NCI-H128 (cell line): ENCODE data around the gene GARRE1.
"Not testable (repeated sequence)": the region's sequence is repeated elsewhere in the genome, so short reads cannot be mapped to it uniquely, and the experiment has no call there.

ENCODE experiments used
- DNase-seq: peaks from one replicate; lab custom pipeline; 2025; ENCODE audit not compliant: unreplicated experiment; lab: John Stamatoyannopoulos, UW

Gene GARRE1

GRCh38 chr19:34254046-34254697 is at the start of gene GARRE1:
Gene GARRE1 (plus strand): TSS chr19:34254554. CDS start chr19:34300474, 45,920 bp downstream.
- DNase-seq: peak; percentile 63

GRCh38 chr19:34205324-34205723 is 49.0 kb upstream of the GARRE1 start:
- DNase-seq: not testable (repeated sequence)

DNA sequence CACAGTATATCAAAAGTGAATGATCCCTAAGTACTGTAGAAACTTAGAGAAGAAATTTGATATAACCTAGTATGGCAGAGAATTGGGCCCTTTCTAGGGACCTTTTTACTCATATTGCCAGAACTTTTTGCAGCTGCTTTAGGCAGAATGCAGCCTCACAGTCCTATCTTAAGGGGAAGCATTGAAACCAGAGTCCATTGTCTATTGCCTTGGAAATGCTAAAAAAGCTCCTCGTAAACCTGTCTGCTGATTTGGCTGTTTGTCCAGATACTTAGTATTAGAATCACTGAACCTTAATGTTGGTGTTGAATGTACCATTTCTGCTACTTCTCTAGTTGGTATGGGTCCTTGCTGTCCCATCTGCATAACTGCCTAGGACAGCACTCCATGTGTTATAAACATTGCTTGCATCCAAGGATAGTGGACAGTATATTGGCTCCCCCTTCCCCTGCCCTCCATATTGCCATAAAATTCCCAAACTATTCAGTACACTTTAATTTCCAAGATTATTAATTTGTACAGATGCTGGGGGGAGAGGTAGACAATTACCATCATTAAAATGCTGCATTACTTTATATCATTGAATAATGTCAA is 46.0 kb upstream of the GARRE1 start:
- DNase-seq: no peak

GRCh38 chr19:34209726-34210125 is 44.6 kb upstream of the GARRE1 start:
- no peak for DNase-seq

GRCh38 chr19:34213283-34213682 is 41.1 kb upstream of the GARRE1 start:
- DNase-seq: no peak

- no peak for DNase-seq
Measured at GRCh38 chr19:34214040-34214439, 40.3 kb upstream of the GARRE1 start.

DNA sequence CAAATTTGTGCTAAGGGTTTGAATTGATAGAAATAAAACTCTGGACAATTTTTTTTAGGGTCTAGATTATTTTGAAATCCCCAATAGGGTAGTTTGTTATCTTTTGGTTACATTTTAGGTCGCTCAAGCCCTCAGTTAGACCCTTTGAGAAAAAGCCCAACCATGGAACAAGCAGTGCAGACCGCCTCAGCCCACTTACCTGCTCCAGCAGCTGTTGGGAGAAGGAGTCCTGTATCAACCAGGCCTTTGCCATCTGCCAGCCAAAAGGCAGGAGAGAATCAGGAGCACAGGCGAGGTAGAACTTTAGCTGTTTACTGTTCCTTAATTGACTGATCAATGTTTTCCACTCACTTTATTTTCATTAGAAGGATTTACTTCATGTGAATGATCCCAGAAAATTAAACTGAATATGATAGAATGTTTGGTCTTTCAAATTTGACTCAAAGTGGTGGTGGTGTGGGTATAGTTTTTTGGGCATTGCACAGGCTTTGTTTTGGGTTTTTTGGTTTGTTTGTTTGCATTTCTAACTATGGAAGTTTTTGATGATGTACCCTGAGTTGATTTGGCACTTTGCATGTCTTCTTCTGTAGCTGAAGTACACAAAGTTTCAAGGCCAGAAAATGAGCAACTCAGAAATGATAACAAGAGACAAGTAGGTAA is 39.2 kb upstream of the GARRE1 start:
- no peak for DNase-seq

GRCh38 chr19:34215666-34216038 is 38.7 kb upstream of the GARRE1 start:
- DNase-seq: no peak

- DNase-seq: not testable (repeated sequence)
Measured at GRCh38 chr19:34216745-34217219, 37.6 kb upstream of the GARRE1 start.

DNA sequence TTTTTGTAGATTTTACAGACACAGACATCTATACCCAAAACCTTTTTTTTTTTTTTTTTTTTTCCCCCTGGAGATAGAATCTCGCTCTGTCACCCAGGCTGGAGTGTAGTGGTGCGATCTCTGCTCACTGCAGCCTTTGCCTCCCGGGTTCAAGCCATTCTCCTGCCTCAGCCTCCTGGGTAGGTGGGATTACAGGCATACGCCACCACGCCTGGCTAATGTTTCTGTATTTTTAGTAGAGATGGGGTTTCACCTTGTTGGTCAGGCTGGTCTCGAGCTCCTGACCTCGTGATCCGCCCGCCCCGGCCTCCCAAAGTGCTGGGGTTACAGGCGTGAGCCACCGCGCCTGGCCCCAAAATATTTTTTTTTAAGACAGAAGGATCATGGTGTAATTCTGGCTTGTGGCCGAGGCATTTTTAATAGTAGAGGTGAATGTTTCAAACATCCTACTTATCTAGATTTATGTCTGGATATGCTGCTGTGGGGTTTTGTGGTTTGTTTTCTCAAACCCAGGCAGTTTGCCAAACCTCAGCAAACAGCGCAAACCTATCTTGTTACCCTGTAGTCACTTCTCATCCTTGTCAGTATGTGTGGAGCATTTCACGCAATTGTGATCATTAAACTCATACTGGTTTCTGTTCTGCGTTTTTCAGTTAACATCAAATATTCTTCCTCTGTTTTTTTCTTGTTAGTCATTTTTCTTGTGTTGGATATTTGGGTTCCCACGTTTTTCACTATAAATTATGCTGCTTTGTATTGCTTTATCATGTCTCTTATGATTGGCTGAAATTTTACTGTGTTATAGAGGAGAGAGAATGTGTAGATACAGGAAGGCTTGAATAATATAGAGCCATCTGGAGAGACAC is 36.2 kb upstream of the GARRE1 start:
- peak; percentile 83 for DNase-seq

GRCh38 chr19:34218818-34219164 is 35.6 kb upstream of the GARRE1 start:
- DNase-seq: no peak

DNA sequence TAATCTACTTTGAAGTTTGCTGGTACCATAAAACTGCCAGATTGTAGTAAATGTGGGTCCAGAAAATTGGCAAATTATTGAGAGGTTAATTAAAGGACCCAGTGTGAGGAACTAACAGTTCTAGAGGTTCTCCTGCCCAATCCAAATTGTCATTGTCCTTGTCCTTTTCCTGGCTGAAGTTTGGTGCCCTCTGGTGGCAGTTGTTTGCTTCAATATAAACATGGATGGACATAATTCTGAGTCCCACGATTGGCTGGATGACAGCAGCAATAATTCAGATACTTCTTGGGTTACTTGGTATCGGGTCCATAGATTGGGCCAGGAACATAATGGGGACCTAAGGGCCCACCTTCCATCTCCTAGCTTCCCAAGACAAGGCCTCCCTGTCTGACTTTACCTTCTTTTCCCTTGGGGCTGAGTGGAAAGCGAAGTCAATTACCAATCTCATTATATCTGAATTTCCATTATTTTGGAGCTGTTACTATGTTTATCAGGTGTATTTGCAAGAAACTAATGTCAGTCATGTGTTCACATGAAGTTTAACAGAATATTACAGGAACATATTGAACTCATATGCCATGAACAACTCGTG is 33.8 kb upstream of the GARRE1 start:
- DNase-seq: peak; percentile 8

DNA sequence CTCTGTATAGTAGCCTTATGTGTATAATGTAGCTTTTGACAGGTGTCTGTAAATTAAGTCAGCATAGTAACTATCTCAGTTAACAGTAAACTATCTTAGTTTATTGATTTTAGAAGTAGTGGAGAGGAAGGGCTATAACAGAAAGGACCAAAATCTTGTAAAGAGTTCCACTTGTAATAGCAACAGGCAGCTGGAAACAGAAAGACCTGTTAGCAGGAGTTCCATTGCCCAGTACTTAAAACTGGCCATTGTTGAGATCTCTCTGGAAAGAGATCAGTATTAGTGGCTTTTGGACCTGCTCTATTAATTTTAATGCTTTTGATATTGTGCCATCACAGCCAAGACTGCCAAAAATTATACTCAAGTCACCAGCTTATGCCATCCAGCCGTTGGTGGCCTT is 32.0 kb upstream of the GARRE1 start:
- no peak for DNase-seq

DNA sequence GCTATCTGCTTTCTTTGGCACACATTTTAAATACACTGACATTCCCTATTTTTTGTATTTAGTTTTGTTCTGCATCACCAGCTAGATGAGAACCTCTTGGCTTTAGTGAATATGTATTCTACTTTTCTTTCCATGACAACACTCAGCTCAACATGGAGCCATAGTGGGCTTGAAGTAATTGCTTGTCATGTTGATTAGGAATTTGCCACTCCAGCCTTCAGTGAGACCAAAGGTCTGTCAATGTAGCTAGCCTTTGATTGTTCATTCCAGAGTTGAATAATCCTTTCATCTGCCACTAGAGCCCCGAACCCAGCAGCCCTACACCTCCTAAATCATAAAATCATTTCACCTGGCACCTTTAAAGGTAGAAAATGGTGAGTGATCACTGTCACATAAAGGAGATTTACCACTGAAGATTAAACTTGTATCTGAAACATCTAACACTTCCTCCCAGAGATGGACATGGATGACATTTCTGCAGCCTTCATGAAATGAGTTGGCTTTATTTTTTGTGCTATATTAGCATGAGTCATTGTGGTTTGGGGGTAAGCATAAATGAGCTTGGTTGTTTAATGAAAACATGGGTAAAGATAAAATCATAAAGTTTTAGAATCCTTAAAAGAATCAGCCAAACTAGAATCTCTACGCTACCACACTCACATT is 29.2 kb upstream of the GARRE1 start:
- DNase-seq: no peak

DNA sequence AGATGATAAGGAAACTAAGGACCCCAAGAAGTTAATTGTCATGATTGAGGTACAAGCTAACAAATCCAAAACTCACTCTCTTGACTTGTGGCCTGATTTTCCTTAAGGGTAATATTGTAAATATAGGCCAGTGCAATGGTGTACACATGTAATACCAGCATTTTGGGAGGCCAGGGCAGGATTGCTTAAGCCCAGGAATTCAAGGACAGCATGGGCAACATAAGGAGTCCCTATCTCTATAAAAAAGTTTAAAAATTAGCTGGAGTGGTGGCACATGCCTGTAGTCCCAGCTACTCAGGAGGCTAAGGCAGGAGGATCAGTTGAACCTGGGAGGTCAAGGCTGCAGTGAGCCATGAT is 28.7 kb upstream of the GARRE1 start:
- no peak for DNase-seq

GRCh38 chr19:34226036-34226435 is 28.3 kb upstream of the GARRE1 start:
- DNase-seq: no peak

GRCh38 chr19:34228347-34228746 is 26.0 kb upstream of the GARRE1 start:
- DNase-seq: no peak

- DNase-seq: no peak
Measured at GRCh38 chr19:34228762-34229161, 25.6 kb upstream of the GARRE1 start.

DNA sequence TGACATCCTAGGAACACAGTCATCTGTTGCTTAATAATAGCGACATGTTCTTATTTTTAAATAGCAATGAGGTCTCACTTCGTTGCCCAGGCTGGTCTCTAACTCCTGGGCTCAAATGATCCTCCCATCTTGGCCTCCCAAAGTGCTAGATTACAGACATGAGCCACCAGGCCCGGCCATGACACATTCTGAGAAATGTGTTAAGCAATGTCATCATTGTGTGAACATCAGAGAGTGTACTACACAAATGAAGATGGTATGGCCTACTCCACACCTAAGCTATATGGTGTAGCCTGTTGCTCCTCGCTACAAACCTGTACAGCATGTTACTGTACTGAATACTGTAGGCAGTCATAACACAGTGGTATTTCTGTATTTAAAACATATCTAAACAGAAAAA is 24.6 kb upstream of the GARRE1 start:
- DNase-seq: no peak

DNA sequence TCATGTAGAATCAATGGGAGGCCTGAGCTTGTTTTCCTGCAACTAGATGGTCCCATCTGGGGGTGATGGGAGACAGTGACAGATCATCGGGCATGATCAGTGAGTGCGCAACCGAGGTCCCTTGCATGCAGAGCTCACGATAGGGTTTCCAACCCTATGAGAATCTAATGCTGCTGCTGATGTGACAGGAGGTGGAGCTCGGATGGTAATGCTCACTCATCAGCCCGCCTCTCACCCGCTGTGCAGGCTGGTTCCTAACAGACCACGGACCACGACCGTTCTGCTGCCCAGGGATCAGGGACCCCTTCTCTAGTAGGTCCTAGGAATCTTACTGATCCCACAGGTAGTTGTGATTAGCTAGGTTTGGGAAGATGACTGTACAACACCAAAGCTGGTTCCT is 23.5 kb upstream of the GARRE1 start:
- DNase-seq: no peak

- DNase-seq: no peak
Measured at GRCh38 chr19:34231439-34231838, 22.9 kb upstream of the GARRE1 start.
